Femur (tissue), 1 donor: Measurements from ENCODE around the gene PJA1.

Experiments used
- DNase-seq: peaks from one replicate; pipeline ENCODE4 v3.0.0-alpha.2; 2017

The PJA1 gene, protein sequence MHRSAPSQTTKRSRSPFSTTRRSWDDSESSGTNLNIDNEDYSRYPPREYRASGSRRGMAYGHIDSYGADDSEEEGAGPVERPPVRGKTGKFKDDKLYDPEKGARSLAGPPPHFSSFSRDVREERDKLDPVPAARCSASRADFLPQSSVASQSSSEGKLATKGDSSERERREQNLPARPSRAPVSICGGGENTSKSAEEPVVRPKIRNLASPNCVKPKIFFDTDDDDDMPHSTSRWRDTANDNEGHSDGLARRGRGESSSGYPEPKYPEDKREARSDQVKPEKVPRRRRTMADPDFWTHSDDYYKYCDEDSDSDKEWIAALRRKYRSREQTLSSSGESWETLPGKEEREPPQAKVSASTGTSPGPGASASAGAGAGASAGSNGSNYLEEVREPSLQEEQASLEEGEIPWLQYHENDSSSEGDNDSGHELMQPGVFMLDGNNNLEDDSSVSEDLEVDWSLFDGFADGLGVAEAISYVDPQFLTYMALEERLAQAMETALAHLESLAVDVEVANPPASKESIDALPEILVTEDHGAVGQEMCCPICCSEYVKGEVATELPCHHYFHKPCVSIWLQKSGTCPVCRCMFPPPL

DNA sequence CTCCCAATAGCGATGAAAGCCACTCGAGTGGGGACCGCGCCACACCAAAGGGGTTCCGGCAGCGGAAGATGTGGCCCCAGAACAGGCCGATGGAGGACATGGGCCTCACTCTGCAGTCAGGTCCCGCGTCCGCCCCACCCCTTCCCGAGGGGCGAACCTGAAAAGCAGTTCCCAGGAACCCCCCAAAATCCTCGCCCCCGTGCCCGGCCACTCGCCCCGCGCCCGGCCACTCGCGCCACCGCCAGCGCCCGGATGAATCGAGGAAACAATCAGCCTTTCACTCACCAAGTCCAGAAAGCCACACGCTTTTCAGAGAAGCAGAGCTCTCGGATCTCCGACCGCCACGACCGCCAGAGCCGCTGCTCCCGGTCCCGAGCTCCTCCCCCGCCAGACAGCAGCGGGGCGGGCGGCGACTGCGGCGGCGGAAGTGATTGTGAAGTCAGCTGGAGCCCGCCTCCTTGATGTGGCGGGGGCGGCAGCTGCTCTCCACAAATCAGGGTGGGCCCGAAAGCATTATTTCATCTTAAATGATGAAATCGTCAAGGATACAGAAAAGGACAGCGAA lies at the start of gene PJA1:
Gene PJA1 (minus strand): TSS at position 367 of the 565 bp plus-strand sequence. CDS start 2,380 bp downstream, outside the sequence.
- DNase-seq, result peak; percentile 90

DNA sequence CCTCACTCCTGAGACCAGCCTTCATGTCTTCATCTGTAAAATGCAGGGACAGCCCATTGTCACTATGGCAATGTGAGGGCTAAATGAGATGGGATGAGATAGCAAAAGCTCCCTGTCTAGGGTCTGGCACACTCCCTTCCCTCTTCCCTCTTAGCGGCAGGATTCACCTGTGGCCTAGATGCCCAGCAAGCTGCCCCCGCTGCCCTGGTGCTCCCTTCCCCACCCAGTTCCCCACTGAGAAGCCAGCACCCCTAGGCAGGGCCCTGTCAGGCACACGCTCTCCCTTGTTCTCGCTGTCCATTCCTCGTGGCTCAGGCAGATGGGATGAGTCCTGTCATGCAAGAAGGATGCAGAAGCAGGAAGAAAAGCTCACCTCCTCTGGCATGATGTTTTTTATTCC lies 49.2 kb upstream of the PJA1 start:
- no peak for DNase-seq

DNA sequence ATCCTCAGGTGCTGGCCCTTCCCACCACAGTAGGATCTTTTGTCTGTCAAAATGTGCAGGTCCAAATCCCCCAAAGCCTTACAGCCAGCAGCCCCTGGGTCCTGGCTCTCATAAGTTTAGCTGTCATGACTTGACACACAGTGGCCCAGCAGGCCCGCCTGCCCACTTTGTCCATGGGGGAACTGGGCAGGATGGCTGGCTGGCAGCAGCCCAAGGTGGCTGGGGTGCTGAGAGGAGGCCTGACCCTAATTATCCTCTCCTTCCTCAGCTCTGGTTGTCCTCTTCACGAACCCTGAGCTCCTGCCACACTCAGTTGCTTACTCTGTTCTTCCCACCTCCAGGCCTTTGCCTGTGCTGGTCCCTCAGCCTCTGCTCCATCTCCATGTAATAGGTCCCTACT lies 46.4 kb upstream of the PJA1 start:
- DNase-seq, result no peak

DNA sequence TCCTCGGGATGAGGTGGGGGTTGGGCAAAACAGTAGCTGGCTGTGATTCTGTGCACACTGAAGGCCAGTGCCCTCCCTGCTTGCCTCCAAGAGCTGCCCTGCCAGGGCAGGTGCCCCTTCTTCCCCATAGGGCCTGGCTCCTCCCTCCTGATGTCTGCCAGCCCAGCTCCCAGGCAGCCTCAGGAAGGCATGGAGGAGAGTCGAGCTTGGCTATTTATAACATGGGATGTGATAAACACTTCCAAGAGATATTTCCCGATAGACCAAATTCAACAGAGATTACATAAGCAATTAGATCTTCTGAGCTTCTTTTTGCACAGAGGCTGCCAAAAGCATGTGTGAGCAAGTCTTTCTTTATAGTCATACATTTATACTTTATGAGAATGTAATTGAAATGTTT lies 45.3 kb upstream of the PJA1 start:
- DNase-seq, result no peak

DNA sequence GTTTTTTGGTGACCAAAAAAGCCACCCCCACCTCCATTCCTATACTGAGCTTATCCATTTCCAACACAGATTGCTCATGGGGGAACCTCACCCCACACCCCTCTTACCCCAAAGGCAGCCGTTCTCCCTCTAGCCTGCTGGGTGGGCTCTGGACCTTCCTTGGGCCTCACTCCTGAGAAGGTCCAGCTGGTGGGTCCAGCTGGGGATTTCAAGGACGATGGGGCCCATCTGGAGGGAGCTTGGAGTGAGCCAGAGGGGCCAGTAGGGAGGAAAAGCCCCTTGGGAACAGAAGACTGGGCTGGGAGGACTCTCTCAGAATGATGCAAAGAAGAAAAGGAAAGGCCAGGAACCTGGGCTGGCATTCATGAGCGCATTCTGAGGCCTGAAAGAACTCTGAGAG lies 42.0 kb upstream of the PJA1 start:
- no peak for DNase-seq

DNA sequence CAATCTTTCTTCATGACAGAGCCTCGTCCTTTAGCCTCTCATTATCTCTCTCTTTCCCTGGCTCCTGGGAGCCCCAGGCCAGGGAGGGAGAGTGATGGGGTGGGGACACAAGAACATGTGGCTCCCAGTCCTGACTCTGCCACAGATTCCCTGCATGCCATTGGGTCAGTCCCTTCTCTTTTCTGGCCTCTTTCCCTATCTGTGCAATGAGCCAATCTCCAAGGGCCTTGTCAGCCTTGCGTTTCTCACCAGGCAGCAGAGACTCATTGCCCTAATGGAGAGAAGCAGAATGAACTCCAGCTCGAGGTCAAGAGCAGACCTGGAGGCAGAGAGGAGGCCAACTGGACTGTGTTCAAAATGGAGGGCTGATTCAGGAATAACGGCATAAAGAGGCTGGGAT lies 38.4 kb upstream of the PJA1 start:
- no peak for DNase-seq

DNA sequence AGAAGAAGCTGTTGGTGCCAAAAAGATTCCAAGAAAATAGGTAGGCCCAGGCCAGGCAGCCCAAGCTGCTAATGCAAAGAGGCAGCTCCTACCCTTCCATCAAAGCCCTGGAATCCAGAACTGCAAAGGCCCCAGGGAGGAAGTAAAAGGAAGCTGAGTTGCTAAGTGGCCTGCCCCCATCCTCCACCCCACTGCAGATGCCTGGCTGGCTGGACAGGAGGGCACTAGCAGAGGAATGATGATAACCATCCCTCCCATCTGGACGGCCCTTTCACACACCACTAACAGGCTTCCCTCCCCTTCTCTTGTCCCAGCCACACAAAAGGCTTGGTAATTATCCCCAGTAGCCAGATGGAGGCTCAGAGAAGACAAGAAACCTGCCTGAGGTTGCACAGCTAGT lies 32.4 kb upstream of the PJA1 start:
- DNase-seq, result no peak

DNA sequence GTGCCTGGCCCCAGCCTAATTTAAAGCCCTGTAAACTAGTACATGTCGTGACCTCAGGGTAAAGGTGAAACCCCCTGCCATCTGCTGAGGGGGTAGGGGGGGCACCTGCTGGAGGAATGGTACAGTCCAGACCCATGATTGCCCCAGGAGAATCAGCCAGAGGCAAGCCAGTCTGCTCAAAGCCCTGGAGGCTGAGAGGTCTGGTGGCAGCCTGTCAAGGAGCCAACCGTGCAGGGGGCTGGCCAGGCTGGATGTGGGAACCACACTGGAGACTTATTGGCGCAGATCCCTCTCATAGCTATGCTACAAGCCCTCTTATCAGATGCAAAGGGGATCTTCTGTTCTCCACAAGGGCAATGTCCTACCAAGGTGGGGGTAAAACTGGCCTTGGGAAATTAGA lies 31.4 kb upstream of the PJA1 start:
- DNase-seq, result no peak

DNA sequence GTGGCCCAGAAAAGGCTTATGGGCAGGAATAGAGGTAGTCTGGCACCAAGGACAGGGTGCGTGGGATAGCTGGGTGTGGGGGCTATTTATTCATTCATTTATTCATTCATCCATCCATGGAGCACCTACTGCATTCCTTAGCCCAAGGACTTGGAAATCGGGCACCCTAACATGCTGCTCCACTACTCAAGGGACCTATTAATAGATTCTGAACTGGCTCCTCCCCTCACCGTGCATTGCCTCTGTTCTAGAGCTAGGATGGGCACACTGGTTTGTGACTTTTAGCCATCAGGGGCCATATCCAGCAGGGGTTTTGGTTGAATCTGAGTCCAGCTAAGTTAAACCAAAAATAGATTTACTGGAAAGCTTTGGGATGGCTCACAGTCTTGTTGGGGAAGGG lies 30.6 kb upstream of the PJA1 start:
- DNase-seq, result no peak

DNA sequence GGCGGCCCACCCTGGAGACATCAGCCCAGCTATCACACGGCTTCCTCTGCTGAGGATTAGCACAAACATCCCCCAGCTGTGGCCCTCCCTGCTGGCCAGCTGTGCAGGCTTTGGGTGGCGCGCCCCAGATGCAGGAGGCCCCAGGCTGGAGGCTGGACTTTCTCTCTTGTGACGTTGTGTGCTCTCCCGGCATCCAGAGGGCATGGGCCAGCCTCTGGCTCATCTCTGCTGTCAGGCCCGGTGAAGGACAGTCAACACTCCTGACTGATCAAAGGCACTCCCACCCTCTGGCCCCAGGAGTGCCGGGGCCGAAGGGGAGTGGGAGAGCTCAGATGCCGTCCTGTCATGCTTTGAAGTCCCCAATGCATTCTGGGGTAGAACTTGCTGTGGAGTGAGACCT lies 29.9 kb upstream of the PJA1 start:
- DNase-seq, result no peak

DNA sequence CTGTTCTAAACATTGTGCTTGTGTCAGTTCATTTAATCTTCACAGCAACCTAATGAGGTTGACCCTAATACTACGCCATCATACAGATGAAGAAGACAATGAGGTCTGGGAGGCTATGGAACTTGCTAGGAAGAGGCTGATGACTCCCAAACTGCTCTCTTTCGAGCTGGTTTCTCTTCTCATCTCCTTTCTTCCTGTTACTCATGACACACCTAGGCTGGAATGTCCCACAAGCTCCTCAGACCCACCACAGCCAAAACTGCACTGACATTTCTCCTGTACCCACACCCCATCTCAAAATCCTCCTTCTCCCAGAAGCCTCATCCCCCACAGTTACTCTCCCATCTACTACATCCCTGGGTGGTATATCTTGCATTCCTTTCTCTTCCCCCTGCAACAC lies 27.4 kb upstream of the PJA1 start:
- no peak for DNase-seq

DNA sequence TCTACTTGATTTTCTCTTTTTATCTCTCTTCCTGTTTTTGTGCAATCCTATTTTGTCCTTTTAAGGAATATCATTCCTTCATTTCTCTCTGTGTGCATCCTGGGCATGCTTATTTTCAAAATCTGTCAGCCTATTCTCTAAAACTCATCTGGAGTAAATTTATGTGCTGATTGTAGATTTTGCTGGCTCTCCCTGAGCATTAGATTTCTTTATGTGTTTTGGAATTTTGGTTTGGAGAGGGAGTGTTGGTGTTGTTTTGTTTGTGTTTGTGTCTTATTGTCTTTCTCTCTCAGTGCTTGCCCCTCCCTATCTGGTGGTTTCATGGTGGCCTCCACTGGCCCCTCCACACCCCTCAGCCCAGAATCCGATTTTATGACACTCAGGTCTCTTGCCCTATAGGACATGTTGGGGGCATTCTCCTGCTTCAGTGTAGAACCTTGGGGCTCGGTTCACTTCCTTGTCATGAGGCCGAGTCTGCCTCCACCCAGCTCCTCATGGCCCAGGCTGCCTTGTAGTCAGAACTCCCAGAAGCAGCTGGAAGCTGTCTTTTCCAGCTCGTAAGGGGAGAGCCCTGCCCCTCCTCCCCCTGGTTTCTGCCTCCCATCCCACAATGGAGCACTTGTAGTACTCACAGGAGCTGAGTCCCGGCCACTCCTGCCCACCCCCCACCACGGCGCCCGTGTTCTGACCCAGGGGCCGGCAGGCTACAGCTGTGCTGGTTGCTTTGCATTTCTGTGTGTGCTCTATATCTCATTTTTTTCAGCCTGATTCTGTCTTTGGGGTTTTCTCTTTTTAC lies 24.5 kb upstream of the PJA1 start:
- peak; percentile 54 for DNase-seq

DNA sequence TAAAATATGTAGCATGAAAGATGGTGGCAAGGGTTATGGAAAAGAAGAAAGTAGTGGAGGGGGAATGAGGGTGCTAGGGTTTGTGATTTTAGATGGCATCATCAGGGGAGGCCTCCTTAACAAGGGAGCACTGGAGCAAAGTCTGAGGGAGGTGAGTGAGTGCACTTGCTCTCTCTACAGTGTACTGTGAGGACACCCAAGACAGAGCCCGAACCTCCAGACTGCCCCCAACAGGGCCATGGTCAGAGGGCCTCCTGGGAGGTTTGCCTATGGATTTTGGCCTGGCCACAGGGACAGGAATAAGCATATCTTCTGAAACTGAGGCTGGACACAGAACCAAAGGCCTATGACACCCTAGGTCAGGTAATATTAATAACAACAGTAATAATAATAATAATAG lies 21.4 kb upstream of the PJA1 start:
- DNase-seq, result no peak

DNA sequence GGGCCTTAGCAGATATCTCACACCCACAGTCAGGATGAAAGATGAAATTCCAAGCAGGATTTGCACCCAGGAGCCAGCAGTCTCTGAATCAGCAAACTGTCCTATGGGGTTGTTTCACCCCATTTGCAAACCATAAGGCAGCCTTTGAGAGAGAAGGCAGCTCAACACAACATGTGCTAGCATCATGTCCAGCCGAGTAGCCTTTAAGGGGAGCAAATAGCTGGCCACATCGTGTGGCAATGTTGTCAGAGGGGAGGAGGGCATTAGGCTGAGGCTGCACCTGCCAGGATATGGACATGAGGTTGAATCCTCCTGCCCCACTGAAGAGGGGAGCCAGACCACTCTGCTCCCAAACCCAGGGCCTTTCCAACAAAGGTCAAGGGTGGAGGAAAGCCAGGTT lies 20.6 kb upstream of the PJA1 start:
- no peak for DNase-seq

DNA sequence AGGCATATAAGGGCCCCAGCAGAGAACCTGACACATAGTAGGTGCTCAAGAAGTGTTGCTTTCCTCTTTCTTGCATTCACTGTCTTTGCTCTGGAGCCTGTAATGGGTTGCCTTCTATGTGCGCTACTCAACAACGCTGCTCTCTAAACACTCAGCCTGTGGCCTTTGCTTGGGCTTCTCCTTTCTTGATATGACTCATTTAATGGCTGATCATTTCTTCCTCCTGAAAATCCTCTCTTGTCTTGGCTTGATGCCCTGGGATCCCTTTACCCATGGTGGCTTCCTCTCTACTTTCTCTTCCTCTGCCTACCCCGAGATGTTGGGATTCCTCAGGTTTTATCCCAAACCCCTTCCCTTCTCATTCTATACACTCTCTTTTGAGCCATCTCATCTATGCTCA lies 19.9 kb upstream of the PJA1 start:
- DNase-seq, result no peak

DNA sequence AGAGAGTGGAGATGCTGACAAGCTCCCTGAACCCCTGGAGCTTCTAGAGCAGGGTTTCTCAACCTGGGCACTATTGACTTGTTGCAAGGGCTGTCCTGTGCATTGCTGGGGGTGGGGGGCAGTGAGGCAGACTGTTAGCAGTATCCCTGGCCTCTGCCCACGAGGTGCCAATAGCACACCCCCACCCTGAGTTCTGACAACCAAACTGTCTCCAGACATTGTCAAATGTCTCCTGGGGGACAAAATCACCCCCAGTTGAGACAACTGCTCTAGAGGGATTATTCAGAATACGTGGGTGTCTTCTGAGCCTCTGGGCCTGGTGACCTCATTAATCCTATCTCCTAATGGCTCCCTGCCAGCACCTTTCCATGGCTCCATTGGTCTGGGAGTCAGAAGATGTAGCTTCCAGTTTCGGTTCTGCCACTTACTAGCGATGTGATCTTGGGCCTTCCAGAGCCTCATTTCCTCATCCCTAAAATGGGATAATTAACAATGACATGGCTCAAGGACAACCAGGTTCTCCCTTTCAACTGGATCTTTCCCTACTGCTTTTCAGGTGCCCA lies 17.6 kb upstream of the PJA1 start:
- no peak for DNase-seq

DNA sequence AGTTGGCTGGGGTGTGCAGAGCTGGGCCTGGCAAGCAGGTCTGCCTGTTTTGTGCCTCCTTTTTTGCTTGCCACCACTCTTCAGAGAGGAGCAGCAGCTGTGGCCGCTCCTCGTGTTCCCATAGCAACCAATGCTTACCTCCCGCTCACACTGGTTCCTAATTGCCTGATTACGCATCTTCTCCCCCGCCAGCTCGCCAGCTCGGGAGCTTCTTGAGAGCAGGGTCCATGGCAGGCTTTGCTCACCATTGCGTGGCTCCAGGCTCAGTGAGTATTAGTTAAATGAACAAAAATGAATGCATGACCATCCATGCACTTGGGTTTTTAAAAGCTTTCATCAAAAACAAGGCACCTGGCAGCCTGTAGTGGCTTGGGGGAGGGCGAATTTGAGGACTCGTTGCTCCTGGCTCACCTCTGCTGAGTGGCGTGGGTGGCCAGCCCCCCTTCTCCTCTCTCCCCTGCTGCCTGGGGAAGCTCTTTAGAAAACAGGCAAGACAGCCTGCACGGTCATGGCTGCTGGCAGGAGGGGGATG lies 14.2 kb upstream of the PJA1 start:
- DNase-seq, result no peak

DNA sequence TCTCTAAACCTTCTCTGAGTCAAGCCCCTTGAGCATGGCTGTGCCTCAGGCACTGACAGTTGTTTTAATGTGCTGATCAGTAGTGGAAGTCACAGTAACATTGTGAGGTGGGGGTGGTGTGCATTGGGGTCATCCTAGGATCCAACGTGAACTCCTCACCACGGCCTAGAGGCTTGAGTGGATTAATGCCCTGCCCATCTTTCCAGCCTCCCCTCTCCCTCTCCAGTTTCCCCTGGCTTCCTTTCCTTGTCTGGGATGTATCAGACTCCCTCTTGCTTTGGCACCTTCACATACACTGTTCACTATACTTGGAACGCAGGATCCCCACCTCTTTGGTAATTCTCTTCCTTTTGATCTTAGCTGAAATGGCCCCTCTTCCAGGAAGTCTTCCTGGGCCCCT lies 13.3 kb upstream of the PJA1 start:
- DNase-seq, result peak; percentile 1

DNA sequence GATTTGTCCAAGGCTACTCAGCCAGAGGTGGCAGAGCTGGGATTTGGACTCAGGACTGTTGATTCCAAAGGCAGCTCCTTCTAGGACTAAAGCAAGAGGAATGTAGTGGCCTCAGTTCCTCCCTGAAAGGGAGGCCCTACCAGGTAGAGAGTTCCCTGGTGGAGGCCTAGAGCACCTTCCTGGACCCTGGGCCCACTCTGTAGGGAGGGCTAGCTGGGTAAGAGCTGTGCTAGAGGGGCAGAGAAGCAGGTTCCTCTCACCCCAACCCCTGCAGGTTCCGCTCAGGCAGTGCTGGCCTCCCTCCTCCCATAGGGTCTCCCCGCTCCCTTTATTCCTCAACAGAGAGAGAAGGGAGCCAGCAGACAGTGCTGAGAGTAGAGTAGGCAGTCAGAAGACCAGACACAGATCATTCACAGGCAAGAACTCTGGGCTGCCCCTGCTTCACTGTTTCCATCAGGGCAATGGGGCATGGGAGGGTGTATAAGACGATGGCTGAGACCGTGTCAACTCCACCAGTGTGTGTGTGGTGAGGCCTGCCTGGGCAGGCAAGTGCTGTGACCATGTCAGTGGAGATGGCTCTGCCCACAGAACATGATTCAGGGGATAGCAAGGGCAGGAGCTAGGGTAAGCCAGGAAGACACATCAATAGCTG lies 12.4 kb upstream of the PJA1 start:
- peak; percentile 1 for DNase-seq

DNA sequence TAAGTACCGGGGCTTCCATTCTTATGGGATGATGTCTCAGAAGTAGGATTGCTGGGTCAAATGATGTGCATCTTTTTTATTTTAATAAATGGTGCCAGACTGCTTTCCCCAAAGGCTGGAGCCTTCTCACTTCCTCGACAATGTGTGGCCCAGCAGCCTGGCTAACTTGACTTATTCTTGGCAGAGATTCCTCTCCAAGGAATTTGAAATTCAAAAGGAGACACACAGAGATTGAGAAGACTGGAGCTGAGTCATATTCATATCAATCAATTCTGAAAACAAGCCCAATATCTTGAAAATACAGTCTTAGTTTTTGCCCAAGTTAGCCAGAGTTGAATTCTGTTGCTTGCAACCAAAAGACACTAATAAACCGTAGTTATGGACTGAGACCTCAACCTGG lies 10.8 kb upstream of the PJA1 start:
- no peak for DNase-seq

DNA sequence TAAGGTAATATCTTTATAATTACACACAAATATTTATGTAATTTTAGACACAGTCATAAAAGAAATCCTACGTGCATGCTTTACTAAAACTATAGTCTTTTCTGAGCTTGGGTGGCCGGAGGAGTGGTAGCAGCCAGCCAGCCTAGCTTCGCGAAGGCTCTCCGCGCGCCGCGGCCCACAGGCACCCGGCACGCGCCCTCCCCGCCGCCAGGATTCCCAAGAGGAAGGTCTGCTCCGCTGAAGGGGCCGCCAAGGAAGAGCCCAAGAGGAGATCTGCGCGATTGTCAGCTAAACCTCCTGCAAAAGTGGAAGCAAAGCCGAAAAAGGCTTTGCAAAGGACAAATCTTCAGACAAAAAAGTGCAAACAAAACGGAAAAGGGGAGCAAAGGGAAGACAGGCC lies 8.7 kb upstream of the PJA1 start:
- peak; percentile 11 for DNase-seq

DNA sequence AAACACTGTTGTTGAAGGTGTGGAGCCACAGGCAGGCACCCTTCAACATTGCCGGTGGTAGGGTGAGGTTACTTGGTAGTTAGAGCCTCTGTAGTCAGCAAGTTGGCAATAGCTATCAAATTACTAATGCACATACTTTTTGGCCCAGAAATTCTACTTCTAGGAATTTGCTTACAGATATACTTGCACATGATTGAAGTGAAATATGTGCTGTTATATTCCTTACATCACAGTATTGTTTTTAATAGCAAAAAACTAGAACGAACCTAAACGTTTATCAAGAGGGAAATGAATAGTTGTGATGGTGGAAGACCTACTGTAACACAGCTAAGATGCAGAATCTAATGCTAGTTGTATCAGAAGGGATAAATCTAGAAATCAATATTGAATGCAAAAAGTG lies 7.7 kb upstream of the PJA1 start:
- DNase-seq, result no peak

DNA sequence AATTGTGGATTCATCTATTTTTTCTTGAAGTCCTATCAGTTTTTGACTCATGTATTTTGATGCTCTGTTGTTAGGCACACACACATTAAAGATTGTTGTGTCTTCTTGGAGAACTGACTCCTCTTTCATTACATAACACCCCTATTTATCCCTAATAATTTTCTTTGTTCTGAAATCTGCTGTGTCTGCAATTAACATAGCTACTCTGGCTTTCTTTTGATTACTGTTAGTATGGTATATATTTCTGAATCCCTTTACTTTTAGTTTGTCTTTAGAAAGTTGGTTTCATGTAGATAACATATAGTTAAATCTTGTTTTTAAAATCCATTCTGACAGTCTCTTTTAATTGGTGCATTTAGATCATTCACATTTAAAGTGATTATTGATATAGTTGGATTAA lies 5.1 kb upstream of the PJA1 start:
- no peak for DNase-seq
